ENCODE measurements around the gene FAM171A2.

FAM171A2 gene

DNA sequence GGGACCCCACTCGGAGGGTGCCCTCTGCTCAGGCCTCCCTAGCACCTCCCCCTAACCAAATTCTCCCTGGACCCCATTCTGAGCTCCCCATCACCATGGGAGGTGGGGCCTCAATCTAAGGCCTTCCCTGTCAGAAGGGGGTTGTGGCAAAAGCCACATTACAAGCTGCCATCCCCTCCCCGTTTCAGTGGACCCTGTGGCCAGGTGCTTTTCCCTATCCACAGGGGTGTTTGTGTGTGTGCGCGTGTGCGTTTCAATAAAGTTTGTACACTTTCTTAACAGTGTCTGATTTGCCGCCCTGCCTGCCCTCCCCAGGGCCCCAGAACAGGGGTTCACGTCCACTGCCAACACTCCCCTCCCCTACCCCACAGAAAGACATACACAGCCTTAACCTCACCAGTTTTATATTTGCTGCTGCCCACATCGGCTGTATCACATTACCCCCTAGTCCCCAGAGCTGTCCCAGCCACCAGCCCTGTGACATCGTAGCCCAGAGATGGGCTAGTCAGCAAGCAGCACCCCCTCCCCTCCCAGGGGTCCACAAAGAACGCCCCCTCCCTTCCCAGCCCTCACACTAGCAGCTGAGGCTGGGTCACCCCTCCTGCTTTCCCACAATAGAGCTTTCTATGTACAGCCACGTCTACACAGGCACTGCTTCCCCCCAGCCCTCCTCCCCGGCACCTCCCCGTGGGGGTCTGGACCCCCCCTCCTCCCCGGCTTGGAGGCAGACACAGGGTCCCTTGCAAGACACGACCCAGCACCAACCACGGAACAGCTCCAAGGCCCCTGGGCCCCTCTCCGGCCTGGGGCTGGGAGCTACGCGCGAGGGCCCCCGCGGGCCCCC is 10.6 kb downstream of the FAM171A2 start:
- Histone ChIP-seq H3K9ac (ENCODE audit: low read length) (no peak overlapping the region), H3K4me1 (ENCODE audit: insufficient read depth, low read length, severe bottlenecking) (peaks cover 9% of the 10 kb centered on the region)

DNA sequence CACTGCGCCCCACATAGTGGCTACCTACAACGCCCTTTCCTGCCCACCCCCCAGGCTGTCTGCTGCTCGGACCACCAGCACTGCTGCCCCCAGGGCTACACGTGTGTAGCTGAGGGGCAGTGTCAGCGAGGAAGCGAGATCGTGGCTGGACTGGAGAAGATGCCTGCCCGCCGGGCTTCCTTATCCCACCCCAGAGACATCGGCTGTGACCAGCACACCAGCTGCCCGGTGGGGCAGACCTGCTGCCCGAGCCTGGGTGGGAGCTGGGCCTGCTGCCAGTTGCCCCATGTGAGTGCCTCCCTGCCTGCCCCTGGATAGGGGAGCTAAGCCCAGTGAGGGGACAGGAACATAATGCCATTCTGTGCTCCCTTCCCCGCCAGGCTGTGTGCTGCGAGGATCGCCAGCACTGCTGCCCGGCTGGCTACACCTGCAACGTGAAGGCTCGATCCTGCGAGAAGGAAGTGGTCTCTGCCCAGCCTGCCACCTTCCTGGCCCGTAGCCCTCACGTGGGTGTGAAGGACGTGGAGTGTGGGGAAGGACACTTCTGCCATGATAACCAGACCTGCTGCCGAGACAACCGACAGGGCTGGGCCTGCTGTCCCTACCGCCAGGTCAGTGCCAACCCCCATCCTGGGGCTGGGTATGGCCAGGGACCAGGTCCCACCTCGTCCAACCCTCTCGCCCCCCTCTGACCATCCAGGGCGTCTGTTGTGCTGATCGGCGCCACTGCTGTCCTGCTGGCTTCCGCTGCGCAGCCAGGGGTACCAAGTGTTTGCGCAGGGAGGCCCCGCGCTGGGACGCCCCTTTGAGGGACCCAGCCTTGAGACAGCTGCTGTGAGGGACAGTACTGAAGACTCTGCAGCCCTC is 11.5 kb downstream of the FAM171A2 start:
- Histone ChIP-seq H3K4me1 (ENCODE audit: insufficient read depth, low read length, severe bottlenecking) (peaks cover 17% of the 10 kb centered on the region), H3K4me3 (ENCODE audit: low read depth, low read length, poor library complexity, severe bottlenecking) (no peak overlapping the region), H3K27ac (ENCODE audit: low read depth, low read length, poor library complexity, severe bottlenecking) (no peak overlapping the region), H2AFZ (ENCODE audit: low read length) (no peak overlapping the region), H3K9me2 (ENCODE audit: low read depth, low read length) (no peaks in the 10 kb centered on the region), H3K9me3 (ENCODE audit: low read length) (no peaks in the 10 kb centered on the region), H3K4me2 (ENCODE audit: low read length) (no peak overlapping the region), H4K20me1 (ENCODE audit: insufficient read depth, low read length) (no peaks in the 10 kb centered on the region), H3K27me3 (ENCODE audit: insufficient read depth, low read length) (no peaks in the 10 kb centered on the region; the same call in 1 of the 2 replicates), H3F3A (ENCODE audit: insufficient read depth, low read length) (no peaks in the 10 kb centered on the region), H3K9ac (ENCODE audit: low read length) (no peak overlapping the region), H3K36me3 (ENCODE audit: insufficient read depth, low read length) (no peaks in the 10 kb centered on the region), H3K79me2 (ENCODE audit: insufficient read depth, low read length) (no peaks in the 10 kb centered on the region)
- TF ChIP-seq, protein P1, sequence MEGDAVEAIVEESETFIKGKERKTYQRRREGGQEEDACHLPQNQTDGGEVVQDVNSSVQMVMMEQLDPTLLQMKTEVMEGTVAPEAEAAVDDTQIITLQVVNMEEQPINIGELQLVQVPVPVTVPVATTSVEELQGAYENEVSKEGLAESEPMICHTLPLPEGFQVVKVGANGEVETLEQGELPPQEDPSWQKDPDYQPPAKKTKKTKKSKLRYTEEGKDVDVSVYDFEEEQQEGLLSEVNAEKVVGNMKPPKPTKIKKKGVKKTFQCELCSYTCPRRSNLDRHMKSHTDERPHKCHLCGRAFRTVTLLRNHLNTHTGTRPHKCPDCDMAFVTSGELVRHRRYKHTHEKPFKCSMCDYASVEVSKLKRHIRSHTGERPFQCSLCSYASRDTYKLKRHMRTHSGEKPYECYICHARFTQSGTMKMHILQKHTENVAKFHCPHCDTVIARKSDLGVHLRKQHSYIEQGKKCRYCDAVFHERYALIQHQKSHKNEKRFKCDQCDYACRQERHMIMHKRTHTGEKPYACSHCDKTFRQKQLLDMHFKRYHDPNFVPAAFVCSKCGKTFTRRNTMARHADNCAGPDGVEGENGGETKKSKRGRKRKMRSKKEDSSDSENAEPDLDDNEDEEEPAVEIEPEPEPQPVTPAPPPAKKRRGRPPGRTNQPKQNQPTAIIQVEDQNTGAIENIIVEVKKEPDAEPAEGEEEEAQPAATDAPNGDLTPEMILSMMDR (IDR thresholded peaks at IDR 0.05; ENCODE audit: low read length), result no peak
- TF ChIP-seq EZH2 (IDR thresholded peaks at IDR 0.05; ENCODE audit: borderline replicate concordance, low read length), result no peak

More for the DNA sequence above, 10.6 kb downstream of the FAM171A2 start:
- Histone ChIP-seq H3K4me2 (ENCODE audit: low read length) (peak overlapping the region; percentile 66), H3K27me3 (ENCODE audit: insufficient read depth, low read length) (no peaks in the 10 kb centered on the region; the same call in 1 of the 2 replicates), H3K9me2 (ENCODE audit: low read depth, low read length) (no peaks in the 10 kb centered on the region), H3K36me3 (ENCODE audit: insufficient read depth, low read length) (no peaks in the 10 kb centered on the region), H3K9me3 (ENCODE audit: low read length) (no peaks in the 10 kb centered on the region), H3K4me3 (ENCODE audit: low read depth, low read length, poor library complexity, severe bottlenecking) (peak overlapping the region; percentile 50), H4K20me1 (ENCODE audit: insufficient read depth, low read length) (no peaks in the 10 kb centered on the region), H2AFZ (ENCODE audit: low read length) (no peak overlapping the region), H3K27ac (ENCODE audit: low read depth, low read length, poor library complexity, severe bottlenecking) (no peak overlapping the region), H3F3A (ENCODE audit: insufficient read depth, low read length) (no peaks in the 10 kb centered on the region), H3K79me2 (ENCODE audit: insufficient read depth, low read length) (no peaks in the 10 kb centered on the region)
- TF ChIP-seq EZH2 (IDR thresholded peaks at IDR 0.05; ENCODE audit: borderline replicate concordance, low read length), result no peak
- TF ChIP-seq, protein P1 (IDR thresholded peaks at IDR 0.05; ENCODE audit: low read length), result no peak

DNA sequence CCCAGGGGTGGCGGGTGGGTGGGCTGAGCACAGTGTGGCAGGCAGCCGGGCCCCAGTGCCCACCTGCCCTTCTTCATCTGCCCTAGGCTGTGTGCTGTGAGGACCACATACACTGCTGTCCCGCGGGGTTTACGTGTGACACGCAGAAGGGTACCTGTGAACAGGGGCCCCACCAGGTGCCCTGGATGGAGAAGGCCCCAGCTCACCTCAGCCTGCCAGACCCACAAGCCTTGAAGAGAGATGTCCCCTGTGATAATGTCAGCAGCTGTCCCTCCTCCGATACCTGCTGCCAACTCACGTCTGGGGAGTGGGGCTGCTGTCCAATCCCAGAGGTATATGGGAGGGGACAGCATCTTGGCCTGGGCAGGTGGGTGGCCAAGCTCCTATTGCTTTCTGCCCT is 12.2 kb downstream of the FAM171A2 start:
- Histone ChIP-seq H3F3A (ENCODE audit: insufficient read depth, low read length) (no peaks in the 10 kb centered on the region), H3K36me3 (ENCODE audit: insufficient read depth, low read length) (no peaks in the 10 kb centered on the region)

More for the DNA sequence above, 12.2 kb downstream of the FAM171A2 start:
- Histone ChIP-seq H3K4me1 (ENCODE audit: insufficient read depth, low read length, severe bottlenecking) (peaks cover 25% of the 10 kb centered on the region), H3K79me2 (ENCODE audit: insufficient read depth, low read length) (no peaks in the 10 kb centered on the region), H3K4me2 (ENCODE audit: low read length) (no peak overlapping the region), H3K9me3 (ENCODE audit: low read length) (no peaks in the 10 kb centered on the region), H3K9me2 (ENCODE audit: low read depth, low read length) (no peaks in the 10 kb centered on the region), H2AFZ (ENCODE audit: low read length) (no peak overlapping the region), H3K27me3 (ENCODE audit: insufficient read depth, low read length) (no peaks in the 10 kb centered on the region; the same call in 1 of the 2 replicates), H3K9ac (ENCODE audit: low read length) (no peak overlapping the region), H3K27ac (ENCODE audit: low read depth, low read length, poor library complexity, severe bottlenecking) (no peak overlapping the region), H4K20me1 (ENCODE audit: insufficient read depth, low read length) (no peaks in the 10 kb centered on the region), H3K4me3 (ENCODE audit: low read depth, low read length, poor library complexity, severe bottlenecking) (no peak overlapping the region)
- TF ChIP-seq EZH2 (IDR thresholded peaks at IDR 0.05; ENCODE audit: borderline replicate concordance, low read length), result no peak
- TF ChIP-seq, protein P1 (IDR thresholded peaks at IDR 0.05; ENCODE audit: low read length), result no peak
